Vagina (tissue), 2 donors: ENCODE measurements around the gene COG3. TPM values are rescaled to one million over a fixed set of nuclear protein-coding genes. Genes with fewer than 3 reads are reported as not detected.

Source experiments
- DNase-seq, 2 donors: peaks; one replicate each; pipeline ENCODE4 v3.0.0-alpha.2; 2017; ENCODE audit errors: extremely low spot score in 2 of 2
- H3K27ac ChIP-seq: fragments of 200-600 bp; sonication (generic); one replicate; pipeline ENCODE4 v1.5.1; 2019
- H3K27me3 ChIP-seq: fragments of 200-600 bp; sonication (generic); one replicate; pipeline ENCODE4 v1.5.1; 2019
- H3K36me3 ChIP-seq, 2 donors: fragments of 200-600 bp; sonication (generic); one replicate each; pipeline ENCODE4 v1.5.1; 2017 to 2019
- H3K4me1 ChIP-seq: fragments of 200-600 bp; sonication (generic); one replicate; pipeline ENCODE4 v1.5.1; 2019
- H3K4me3 ChIP-seq, 2 donors: fragments of 200-600 bp; sonication (generic); 1 replicate in 1 of 2; 2 replicates in 1 of 2; pipeline ENCODE4 v1.5.1; 2016 to 2019
- H3K9me3 ChIP-seq: fragments of 200-600 bp; sonication (generic); one replicate; pipeline ENCODE4 v1.5.1; 2019
- CTCF ChIP-seq, 3 experiments: fragments of 450-650 bp in 2 of 3; fragments of 200-600 bp in 1 of 3; sonication (generic) in 1 of 3; IDR thresholded peaks; one replicate each; pipeline ENCODE4 v1.5.1; 2017 to 2019; ENCODE audit warnings: antibody characterized with exemption in 3 of 3, mild to moderate bottlenecking in 2 of 3, moderate library complexity in 2 of 3
- POLR2A ChIP-seq, 2 donors: fragments of 450-650 bp; IDR thresholded peaks; one replicate each; pipeline ENCODE4 v1.6.1; 2017; ENCODE audit warnings: antibody characterized with exemption in 2 of 2, mild to moderate bottlenecking in 2 of 2, moderate library complexity in 2 of 2
- POLR2AphosphoS5 ChIP-seq, 2 donors: sonication (generic); formaldehyde crosslinking; IDR thresholded peaks; one replicate each; pipeline ENCODE4 v1.9.0; 2017; ENCODE audit warnings: antibody characterized with exemption in 2 of 2, mild to moderate bottlenecking in 2 of 2, low read depth in 1 of 2; ENCODE audit not compliant: insufficient read depth in 1 of 2
- intact Hi-C: fragments of 100-400 bp; cut with DNase I; formaldehyde crosslinking; loops from one replicate; pipeline ENCODE4 v1.15.1; 2023
- total RNA-seq: library from RNA; depleted of rRNA; stranded (reverse); fragments of >200 nt; gene quantifications from one replicate; pipeline ENCODE4 v1.2.3, GENCODE V29; 2016

The COG3 gene
- total RNA-seq, 1 donor from 2014 or later: 25.3 TPM

- intact Hi-C loops: loop anchor here (10.0 kb wide), 1 partner anchor 453 kb away; no protein-coding TSS in a partner anchor
- no peak overlapping the region for H3K4me3 ChIP-seq
- no peaks in the 10 kb centered on the region for H3K27me3 ChIP-seq
- peaks cover 6% of the 10 kb centered on the region for H3K4me1 ChIP-seq
- TF ChIP-seq POLR2AphosphoS5 (IDR thresholded peaks at IDR 0.05; ENCODE audit: insufficient read depth in 1 of 2, low read depth in 1 of 2) (no peak), CTCF (IDR thresholded peaks at IDR 0.05) (no peak), POLR2A (IDR thresholded peaks at IDR 0.05) (no peak)
- DNase-seq: no peak
- peaks cover 0 to 52% of the 10 kb centered on the region in 2 donors for H3K36me3 ChIP-seq
- H3K27ac ChIP-seq: no peak overlapping the region
- no peaks in the 10 kb centered on the region for H3K9me3 ChIP-seq
These were observed 22.9 kb downstream of the COG3 start for GRCh38 chr13:45487604-45488003.

GRCh38 chr13:45490068-45490467 lies 25.3 kb downstream of the COG3 start:
- Histone ChIP-seq H3K9me3 (no peaks in the 10 kb centered on the region), H3K27me3 (no peaks in the 10 kb centered on the region), H3K4me3 (no peak overlapping the region), H3K27ac (no peak overlapping the region), H3K4me1 (no peaks in the 10 kb centered on the region), H3K36me3 (peaks cover 0 to 48% of the 10 kb centered on the region in 2 donors)
- DNase-seq: no peak
- TF ChIP-seq CTCF (IDR thresholded peaks at IDR 0.05) (no peak), POLR2A (IDR thresholded peaks at IDR 0.05) (no peak), POLR2AphosphoS5 (IDR thresholded peaks at IDR 0.05; ENCODE audit: insufficient read depth in 1 of 2, low read depth in 1 of 2) (no peak)
- intact Hi-C loops: no loop called here

- TF ChIP-seq POLR2AphosphoS5 (IDR thresholded peaks at IDR 0.05; ENCODE audit: insufficient read depth in 1 of 2, low read depth in 1 of 2) (no peak), CTCF (IDR thresholded peaks at IDR 0.05) (no peak), POLR2A (IDR thresholded peaks at IDR 0.05) (no peak)
- H3K9me3 ChIP-seq: no peaks in the 10 kb centered on the region
- no peaks in the 10 kb centered on the region for H3K27me3 ChIP-seq
- no peak for DNase-seq
- H3K4me3 ChIP-seq: no peak overlapping the region
- H3K4me1 ChIP-seq: no peaks in the 10 kb centered on the region
- intact Hi-C loops: no loop called here
- no peak overlapping the region for H3K27ac ChIP-seq
- H3K36me3 ChIP-seq: peaks cover 0 to 59% of the 10 kb centered on the region in 2 donors
These were observed 27.8 kb downstream of the COG3 start for GRCh38 chr13:45492538-45492937.

DNA sequence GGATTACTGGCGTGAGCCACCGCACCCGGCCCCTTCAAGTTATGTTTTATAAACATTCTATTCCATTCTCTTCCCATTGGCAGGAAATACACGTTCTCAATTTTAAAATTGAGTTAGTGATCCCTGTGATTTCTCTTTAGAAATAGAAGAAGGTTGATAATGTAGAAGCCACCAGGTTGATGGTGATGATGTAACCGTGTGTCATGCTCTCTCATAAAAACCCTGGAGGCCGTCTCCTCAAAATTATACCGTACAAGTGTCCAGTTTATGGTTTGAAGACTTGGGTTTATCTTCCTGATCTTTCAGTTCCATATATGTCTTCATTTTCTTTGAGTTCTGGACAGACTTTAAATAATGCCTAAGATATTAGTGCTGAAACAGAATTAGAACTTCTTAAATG lies 32.2 kb downstream of the COG3 start:
- H3K36me3 ChIP-seq: peaks cover 0 to 41% of the 10 kb centered on the region in 2 donors
- H3K27ac ChIP-seq: no peak overlapping the region
- DNase-seq: no peak
- no peaks in the 10 kb centered on the region for H3K27me3 ChIP-seq
- H3K9me3 ChIP-seq: no peaks in the 10 kb centered on the region
- H3K4me3 ChIP-seq: no peak overlapping the region
- intact Hi-C loops: no loop called here
- TF ChIP-seq CTCF (IDR thresholded peaks at IDR 0.05) (no peak), POLR2AphosphoS5 (IDR thresholded peaks at IDR 0.05; ENCODE audit: insufficient read depth in 1 of 2, low read depth in 1 of 2) (no peak), POLR2A (IDR thresholded peaks at IDR 0.05) (no peak)
- no peaks in the 10 kb centered on the region for H3K4me1 ChIP-seq

- intact Hi-C loops: no loop called here
- H3K27me3 ChIP-seq: no peaks in the 10 kb centered on the region
- no peak for TF ChIP-seq POLR2A (IDR thresholded peaks at IDR 0.05)
- TF ChIP-seq CTCF (IDR thresholded peaks at IDR 0.05): no peak
- no peak for TF ChIP-seq POLR2AphosphoS5 (IDR thresholded peaks at IDR 0.05; ENCODE audit: insufficient read depth in 1 of 2, low read depth in 1 of 2)
- H3K36me3 ChIP-seq: peaks cover 11 to 55% of the 10 kb centered on the region in 2 donors
- no peak overlapping the region for H3K4me3 ChIP-seq
- no peak for DNase-seq
- no peak overlapping the region for H3K27ac ChIP-seq
- H3K9me3 ChIP-seq: no peaks in the 10 kb centered on the region
- H3K4me1 ChIP-seq: no peaks in the 10 kb centered on the region
These were observed 35.9 kb downstream of the COG3 start for GRCh38 chr13:45500492-45501174.
